Naive thymus-derived CD4-positive, alpha-beta T cell (primary cell): Measurements from ENCODE around the gene MBD6. TPM values are rescaled to one million over a fixed set of nuclear protein-coding genes. Genes with fewer than 3 reads are reported as not detected.
"Not testable (repeated sequence)": the region's sequence is repeated elsewhere in the genome, so short reads cannot be mapped to it uniquely, and the experiment has no call there.

ENCODE experiments used
- ATAC-seq: fragments of 150-1000 bp; cut with Tn5 transposase; 2 replicates; pipeline ENCODE4 v1.10.0; 2021; ENCODE audit warnings: mild to moderate bottlenecking, moderate library complexity
- CTCF ChIA-PET: fragments of 350-600 bp; sonication (Branson Sonifier 250); formaldehyde crosslinking; loops from one replicate; lab custom pipeline; 2021; ENCODE audit warnings: antibody characterized with exemption; lab: Charles Lee
- POLR2A ChIA-PET: fragments of 350-600 bp; sonication (Branson Sonifier 250); formaldehyde crosslinking; loops from one replicate; lab custom pipeline; 2021; ENCODE audit warnings: antibody characterized with exemption, inconsistent platforms; lab: Charles Lee
- DNase-seq, 9 donors: peaks; one replicate each; pipeline versions ENCODE4 v3.0.0 to v3.0.0-alpha.2; 2020 to 2022; ENCODE audit warnings: mixed read lengths in 1 of 9
- H3K27ac ChIP-seq: one replicate; pipeline ENCODE4 v1.7.0; 2013; ENCODE audit warnings: mild to moderate bottlenecking, low read depth, low read length, moderate library complexity
- H3K27me3 ChIP-seq, 2 donors: one replicate each; pipeline ENCODE4 v1.7.0; 2013; ENCODE audit warnings: low read length in 2 of 2, mild to moderate bottlenecking in 2 of 2, moderate library complexity in 2 of 2; ENCODE audit not compliant: control insufficient read depth in 2 of 2, insufficient read depth in 2 of 2
- H3K36me3 ChIP-seq, 3 experiments: 1 replicate in 2 of 3; 2 replicates in 1 of 3; pipeline ENCODE4 v1.7.0; 2013; ENCODE audit warnings: low read length in 3 of 3, mild to moderate bottlenecking in 3 of 3, moderate library complexity in 1 of 3; ENCODE audit not compliant: insufficient read depth in 3 of 3, control insufficient read depth in 2 of 3
- H3K4me1 ChIP-seq, 2 donors: one replicate each; pipeline ENCODE4 v1.7.0; 2013; ENCODE audit warnings: low read length in 2 of 2, mild to moderate bottlenecking in 2 of 2, moderate library complexity in 1 of 2; ENCODE audit not compliant: control insufficient read depth in 2 of 2, insufficient read depth in 2 of 2
- H3K4me3 ChIP-seq: 2 replicates; pipeline ENCODE4 v1.7.0; 2013; ENCODE audit warnings: mild to moderate bottlenecking, low read length
- H3K9me3 ChIP-seq, 3 experiments: 1 replicate in 2 of 3; 2 replicates in 1 of 3; pipeline ENCODE4 v1.7.0; 2013; ENCODE audit warnings: low read length in 3 of 3; ENCODE audit not compliant: control insufficient read depth in 2 of 3
- H3K27ac Mint-ChIP-seq, 9 donors: one replicate each; pipeline ENCODE4 v1.8.0; 2020 to 2022; ENCODE audit warnings: mixed read lengths in 9 of 9, mild to moderate bottlenecking in 8 of 9, moderate library complexity in 5 of 9, inconsistent platforms in 2 of 9
- H3K27me3 Mint-ChIP-seq, 5 donors: one replicate each; pipeline ENCODE4 v1.8.0; 2021 to 2022; ENCODE audit warnings: mixed read lengths in 5 of 5, mild to moderate bottlenecking in 1 of 5
- H3K36me3 Mint-ChIP-seq, 5 donors: one replicate each; pipeline ENCODE4 v1.8.0; 2020 to 2022; ENCODE audit warnings: mixed read lengths in 5 of 5, mild to moderate bottlenecking in 3 of 5, inconsistent platforms in 1 of 5
- H3K4me1 Mint-ChIP-seq, 7 donors: one replicate each; pipeline ENCODE4 v1.8.0; 2020 to 2022; ENCODE audit warnings: mixed read lengths in 7 of 7, mild to moderate bottlenecking in 3 of 7, inconsistent platforms in 1 of 7
- H3K4me3 Mint-ChIP-seq, 10 donors: one replicate each; pipeline ENCODE4 v1.8.0; 2020 to 2022; ENCODE audit warnings: mild to moderate bottlenecking in 10 of 10, mixed read lengths in 10 of 10, moderate library complexity in 6 of 10, inconsistent platforms in 2 of 10
- H3K9me3 Mint-ChIP-seq, 11 donors: one replicate each; pipeline ENCODE4 v1.8.0; 2020 to 2022; ENCODE audit warnings: mixed read lengths in 11 of 11, mild to moderate bottlenecking in 4 of 11, inconsistent platforms in 1 of 11, moderate library complexity in 1 of 11
- intact Hi-C, 2 donors: fragments of 100-400 bp; cut with micrococcal nuclease; formaldehyde crosslinking; loops; one replicate each; pipeline ENCODE4 v1.15.1; 2023
- polyA plus RNA-seq, 2 donors: library from polyadenylated mRNA; unstranded; fragments of 300-500 nt; fragmentation: Illumina TruSeq; gene quantifications; one replicate each; pipeline ENCODE4 v1.2.3, GENCODE V29; 2021
- total RNA-seq, 6 experiments: library from RNA in 5 of 6; stranded (reverse) in 5 of 6; gene quantifications; 1 replicate in 5 of 6; 2 replicates in 1 of 6; pipeline ENCODE4 v1.2.3 and lab custom pipeline; 2021 to 2026

MBD6 gene
- total and polyA plus RNA-seq, 7 experiments from 2014 or later, result 0.50 to 127 (median 108) TPM

DNA sequence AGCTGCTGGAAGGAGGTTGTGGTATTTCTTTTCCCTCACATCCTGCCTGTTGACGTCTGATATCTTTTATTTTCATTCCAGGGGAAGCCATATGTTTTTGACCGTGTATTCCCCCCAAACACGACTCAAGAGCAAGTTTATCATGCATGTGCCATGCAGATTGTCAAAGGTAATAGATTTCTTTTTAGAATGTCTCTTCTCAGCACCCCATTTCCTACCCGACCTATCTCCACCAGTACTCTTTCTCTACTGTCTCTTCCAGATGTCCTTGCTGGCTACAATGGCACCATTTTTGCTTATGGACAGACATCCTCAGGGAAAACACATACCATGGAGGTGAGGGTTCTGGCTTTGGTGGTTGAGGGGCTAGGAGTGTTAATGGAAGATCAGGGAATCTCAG is 40.7 kb downstream of the MBD6 start:
- H3K4me3 Mint-ChIP-seq, result no peak overlapping the region
- ChIA-PET CTCF (no interaction called here), POLR2A (interaction anchor here (0.6 kb wide), 1 partner anchor 451 kb away, joined by 3 read pairs; no protein-coding TSS in a partner anchor)
- no peaks in the 10 kb centered on the region for H3K9me3 Mint-ChIP-seq
- intact Hi-C loops, result no loop called here
- no peak overlapping the region for H3K27ac Mint-ChIP-seq
- no peaks in the 10 kb centered on the region for H3K9me3 ChIP-seq
- peaks cover 0 to 7% (median 0%) of the 10 kb centered on the region in 7 donors for H3K4me1 Mint-ChIP-seq
- H3K27me3 Mint-ChIP-seq, result peaks cover 0 to 19% (median 4%) of the 10 kb centered on the region in 5 donors
- H3K27ac ChIP-seq, result no peak overlapping the region
- no peak overlapping the region for H3K4me3 ChIP-seq
- no peak for DNase-seq
- no peak for ATAC-seq
- no peaks in the 10 kb centered on the region for H3K27me3 ChIP-seq
- H3K36me3 Mint-ChIP-seq, result peaks cover 0 to 5% (median 0%) of the 10 kb centered on the region in 5 donors
- H3K36me3 ChIP-seq, result no peaks in the 10 kb centered on the region
- H3K4me1 ChIP-seq, result no peaks in the 10 kb centered on the region

DNA sequence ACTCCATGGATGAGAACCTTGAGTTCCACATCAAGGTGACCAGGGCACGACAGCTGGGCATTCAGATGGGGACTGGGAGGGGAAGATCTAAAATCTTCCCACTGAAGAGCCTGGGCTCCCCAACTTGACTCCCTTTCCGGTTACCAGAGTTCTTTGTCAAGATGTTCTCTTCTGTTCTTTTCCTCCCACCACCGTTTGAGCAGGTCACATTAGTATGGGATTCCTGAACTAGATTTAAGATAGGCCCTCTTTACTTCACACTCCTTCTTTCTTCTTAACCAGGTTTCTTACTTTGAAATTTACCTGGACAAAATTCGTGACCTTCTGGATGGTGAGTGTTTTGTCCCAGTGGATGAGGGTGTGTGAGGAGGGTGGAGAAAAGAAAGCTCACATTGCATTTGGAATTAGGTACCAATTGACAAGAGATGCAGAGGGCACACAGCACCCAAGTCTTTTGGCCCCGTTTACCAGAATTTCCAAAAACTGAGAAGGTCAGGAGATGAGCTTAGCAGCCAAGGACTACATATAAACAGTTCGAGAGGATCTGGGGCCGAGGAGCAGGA is 41.6 kb downstream of the MBD6 start:
- peaks cover 0 to 19% (median 4%) of the 10 kb centered on the region in 5 donors for H3K27me3 Mint-ChIP-seq

DNA sequence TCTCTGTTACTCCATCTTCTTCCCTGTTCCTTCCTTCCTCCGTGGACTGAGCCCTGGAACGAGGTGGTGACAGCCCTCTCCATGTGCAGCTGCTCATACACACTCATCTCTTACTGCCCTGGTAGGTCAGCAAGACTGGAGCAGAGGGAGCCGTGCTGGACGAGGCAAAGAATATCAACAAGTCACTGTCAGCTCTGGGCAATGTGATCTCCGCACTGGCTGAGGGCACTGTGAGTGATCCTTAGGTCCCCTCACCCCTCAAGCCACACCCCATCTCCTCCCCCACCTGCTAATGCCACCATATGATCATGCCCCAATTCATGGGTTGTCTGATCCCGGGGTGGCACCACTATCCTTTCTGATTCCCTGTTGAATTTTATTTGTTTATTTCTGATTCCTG is 46.2 kb downstream of the MBD6 start:
- H3K4me3 Mint-ChIP-seq, result no peak overlapping the region
- DNase-seq (no peak), ATAC-seq (no peak)
- Histone ChIP-seq H3K27me3 (no peaks in the 10 kb centered on the region), H3K9me3 (no peaks in the 10 kb centered on the region), H3K4me1 (no peaks in the 10 kb centered on the region), H3K36me3 (no peaks in the 10 kb centered on the region), H3K4me3 (no peak overlapping the region), H3K27ac (no peak overlapping the region)
- intact Hi-C loops, result no loop called here
- no peak overlapping the region for H3K27ac Mint-ChIP-seq
- POLR2A ChIA-PET, result no interaction called here
- H3K27me3 Mint-ChIP-seq, result peaks cover 0 to 7% (median 0%) of the 10 kb centered on the region in 5 donors
- no peaks in the 10 kb centered on the region for H3K4me1 Mint-ChIP-seq
- H3K36me3 Mint-ChIP-seq, result peaks cover 0 to 15% (median 4%) of the 10 kb centered on the region in 5 donors
- CTCF ChIA-PET, result interaction anchor here (0.7 to 1.2 kb wide), 3 partner anchors 14 to 104 kb away, joined by 3 to 4 read pairs (median 4); partner anchors contain the start of gene B4GALNT1
- peaks cover 0 to 2% (median 0%) of the 10 kb centered on the region in 11 donors for H3K9me3 Mint-ChIP-seq

More for the DNA sequence above, 41.6 kb downstream of the MBD6 start:
- H3K4me1 ChIP-seq, result no peaks in the 10 kb centered on the region
- H3K36me3 ChIP-seq, result no peaks in the 10 kb centered on the region
- Mint-ChIP-seq H3K27ac (no peak overlapping the region), H3K4me3 (no peak overlapping the region), H3K36me3 (peaks cover 0 to 5% (median 5%) of the 10 kb centered on the region in 5 donors), H3K9me3 (no peaks in the 10 kb centered on the region), H3K4me1 (peaks cover 0 to 7% (median 0%) of the 10 kb centered on the region in 7 donors)
- intact Hi-C loops, result no loop called here
- POLR2A ChIA-PET, result no interaction called here
- no peak overlapping the region for H3K27ac ChIP-seq
- no peak for DNase-seq
- no peaks in the 10 kb centered on the region for H3K27me3 ChIP-seq
- no peak for ATAC-seq
- no peaks in the 10 kb centered on the region for H3K9me3 ChIP-seq
- CTCF ChIA-PET, result interaction anchor here (0.6 kb wide), 1 partner anchor 21 kb away, joined by 7 read pairs; no protein-coding TSS in a partner anchor
- H3K4me3 ChIP-seq, result no peak overlapping the region

DNA sequence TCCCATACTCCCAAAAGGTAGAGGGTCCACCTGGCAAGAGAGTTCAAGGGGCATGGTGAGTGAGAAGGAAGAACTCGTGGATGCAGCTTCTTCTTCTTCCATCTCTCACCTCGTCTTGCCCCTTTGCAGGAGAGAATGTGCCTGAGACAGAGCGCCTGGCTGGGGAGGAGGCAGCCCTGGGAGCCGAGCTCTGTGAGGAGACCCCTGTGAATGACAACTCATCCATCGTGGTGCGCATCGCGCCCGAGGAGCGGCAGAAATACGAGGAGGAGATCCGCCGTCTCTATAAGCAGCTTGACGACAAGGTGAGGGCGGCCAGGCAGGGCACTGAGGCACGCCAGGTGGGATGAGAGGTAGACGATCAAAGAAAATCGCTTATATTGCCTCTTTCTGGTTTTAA is 47.2 kb downstream of the MBD6 start:
- DNase-seq, result no peak
- Histone ChIP-seq H3K36me3 (no peaks in the 10 kb centered on the region), H3K27me3 (no peaks in the 10 kb centered on the region), H3K4me3 (no peak overlapping the region), H3K9me3 (no peaks in the 10 kb centered on the region), H3K4me1 (no peaks in the 10 kb centered on the region), H3K27ac (no peak overlapping the region)
- no peaks in the 10 kb centered on the region for H3K4me1 Mint-ChIP-seq
- POLR2A ChIA-PET, result no interaction called here
- intact Hi-C loops, result no loop called here
- no peak overlapping the region for H3K4me3 Mint-ChIP-seq
- H3K27me3 Mint-ChIP-seq, result peaks cover 0 to 5% (median 0%) of the 10 kb centered on the region in 5 donors
- ATAC-seq, result no peak
- H3K27ac Mint-ChIP-seq, result peak overlapping the region in 1 of 9 donors; percentile 72
- CTCF ChIA-PET, result interaction anchor here (1.2 kb wide), 2 partner anchors 13 to 63 kb away, joined by 4 read pairs; partner anchors contain the start of gene B4GALNT1
- H3K36me3 Mint-ChIP-seq, result peaks cover 0 to 15% (median 0%) of the 10 kb centered on the region in 5 donors
- peaks cover 0 to 2% (median 0%) of the 10 kb centered on the region in 11 donors for H3K9me3 Mint-ChIP-seq

DNA sequence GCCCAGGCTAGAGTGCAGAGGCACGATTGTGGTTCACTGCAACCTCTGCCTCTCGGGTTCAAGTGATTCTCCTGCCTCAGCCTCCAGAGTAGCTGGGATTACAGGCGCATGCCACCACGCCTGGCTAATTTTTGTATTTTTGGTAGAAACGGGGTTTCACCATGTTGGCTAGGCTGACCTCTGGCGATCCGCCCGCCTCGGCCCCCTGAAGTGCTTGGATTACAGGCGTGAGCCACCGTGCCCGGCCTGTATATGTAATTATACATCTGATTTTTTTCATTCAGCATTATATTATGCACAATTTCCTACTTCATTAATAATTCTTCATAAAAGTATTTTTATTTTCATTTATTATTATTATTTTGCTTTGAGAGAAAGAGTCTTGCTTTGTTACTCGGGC is 47.8 kb downstream of the MBD6 start:
- H3K9me3 ChIP-seq, H3K4me3 ChIP-seq, H3K27me3 Mint-ChIP-seq, ATAC-seq, H3K36me3 ChIP-seq, DNase-seq, H3K27ac Mint-ChIP-seq, H3K4me1 Mint-ChIP-seq, H3K4me1 ChIP-seq, H3K27me3 ChIP-seq, H3K9me3 Mint-ChIP-seq, H3K27ac ChIP-seq, intact Hi-C loops, H3K4me3 Mint-ChIP-seq: not testable (repeated sequence)
- CTCF ChIA-PET, result interaction anchor here (0.6 to 1.6 kb wide), 3 partner anchors 11 to 111 kb away, joined by 3 to 8 read pairs (median 4); no protein-coding TSS in a partner anchor
- POLR2A ChIA-PET, result interaction anchor here (1.3 kb wide), 1 partner anchor 18 kb away, joined by 5 read pairs; no protein-coding TSS in a partner anchor
- H3K36me3 Mint-ChIP-seq, result peaks cover 0 to 15% (median 0%) of the 10 kb centered on the region in 5 donors

DNA sequence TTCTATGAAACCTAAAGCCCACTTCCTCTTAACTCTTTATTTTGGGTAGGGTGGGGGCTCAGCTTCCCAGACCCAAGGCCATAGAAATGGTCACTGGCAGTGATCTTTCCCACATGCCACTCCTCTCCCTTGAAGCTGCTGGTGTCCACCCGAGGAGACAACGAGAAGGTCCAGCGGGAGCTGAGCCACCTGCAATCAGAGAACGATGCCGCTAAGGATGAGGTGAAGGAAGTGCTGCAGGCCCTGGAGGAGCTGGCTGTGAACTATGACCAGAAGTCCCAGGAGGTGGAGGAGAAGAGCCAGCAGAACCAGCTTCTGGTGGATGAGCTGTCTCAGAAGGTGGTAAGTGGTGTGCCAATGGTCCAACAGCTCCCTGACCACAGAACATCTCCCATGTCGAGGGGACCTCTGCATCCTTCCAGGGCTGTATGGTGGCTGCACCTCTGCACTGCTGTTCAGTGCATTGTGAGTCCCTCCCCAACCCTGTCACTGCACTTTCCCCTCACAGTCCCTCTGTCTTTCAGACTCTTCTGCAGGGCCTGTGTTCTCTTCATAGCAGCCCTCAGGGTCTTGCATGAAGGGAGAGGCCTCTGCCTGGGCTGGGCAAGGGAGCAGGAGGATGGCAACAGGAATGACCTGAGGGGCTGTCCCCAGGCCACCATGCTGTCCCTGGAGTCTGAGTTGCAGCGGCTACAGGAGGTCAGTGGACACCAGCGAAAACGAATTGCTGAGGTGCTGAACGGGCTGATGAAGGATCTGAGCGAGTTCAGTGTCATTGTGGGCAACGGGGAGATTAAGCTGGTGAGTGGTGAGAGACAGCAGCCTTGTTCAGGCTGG is 49.5 kb downstream of the MBD6 start:
- POLR2A ChIA-PET, result no interaction called here
- no peak for ATAC-seq

More for the DNA sequence above, 49.5 kb downstream of the MBD6 start:
- no peaks in the 10 kb centered on the region for H3K36me3 ChIP-seq
- intact Hi-C loops, result no loop called here
- Mint-ChIP-seq H3K4me3 (no peak overlapping the region), H3K27me3 (peaks cover 0 to 3% (median 0%) of the 10 kb centered on the region in 5 donors), H3K9me3 (peaks cover 0 to 2% (median 0%) of the 10 kb centered on the region in 11 donors), H3K27ac (no peak overlapping the region), H3K4me1 (no peaks in the 10 kb centered on the region), H3K36me3 (peaks cover 0 to 20% (median 0%) of the 10 kb centered on the region in 5 donors)
- no peak for DNase-seq
- H3K27ac ChIP-seq, result no peak overlapping the region
- CTCF ChIA-PET, result interaction anchor here (0.5 to 1.6 kb wide), 4 partner anchors 11 to 240 kb away, joined by 3 to 8 read pairs (median 3); no protein-coding TSS in a partner anchor
- H3K27me3 ChIP-seq, result no peaks in the 10 kb centered on the region
- H3K4me3 ChIP-seq, result no peak overlapping the region
- no peaks in the 10 kb centered on the region for H3K9me3 ChIP-seq
- no peaks in the 10 kb centered on the region for H3K4me1 ChIP-seq
